Lower lobe of right lung (tissue), 2 donors: ENCODE data around the gene CDH8. TPM values are rescaled to one million over a fixed set of nuclear protein-coding genes. Genes with fewer than 3 reads are reported as not detected.

Experiments used
- ATAC-seq, 2 donors: fragments of 200-7000 bp; cut with Tn5 transposase; one replicate each; pipeline ENCODE4 v1.9.1; 2020 to 2022; ENCODE audit warnings: mild to moderate bottlenecking in 2 of 2, moderate library complexity in 2 of 2
- DNase-seq: peaks from one replicate; pipeline ENCODE4 v3.0.0-alpha.2; 2020
- H3K27ac ChIP-seq: fragments of 200-600 bp; one replicate; pipeline ENCODE4 v1.8.0; 2022
- H3K27me3 ChIP-seq: fragments of 200-600 bp; one replicate; pipeline ENCODE4 v1.8.0; 2022; ENCODE audit warnings: low read depth
- H3K36me3 ChIP-seq: fragments of 200-600 bp; one replicate; pipeline ENCODE4 v1.8.0; 2022; ENCODE audit warnings: mild to moderate bottlenecking
- H3K4me1 ChIP-seq: fragments of 200-600 bp; one replicate; pipeline ENCODE4 v1.8.0; 2022
- H3K4me3 ChIP-seq: fragments of 200-600 bp; one replicate; pipeline ENCODE4 v1.8.0; 2022; ENCODE audit warnings: mild to moderate bottlenecking
- H3K9me3 ChIP-seq: fragments of 200-600 bp; one replicate; pipeline ENCODE4 v1.8.0; 2022
- intact Hi-C: fragments of 100-400 bp; cut with DNase I; formaldehyde crosslinking; loops from one replicate; pipeline ENCODE4 v1.11.0; 2022
- total RNA-seq: library from RNA; stranded (reverse); fragmentation: NEBNext Ultra II Directional; extraction: Animal tissue kit (Norgen Biotek cat#: 25700); gene quantifications from one replicate; pipeline ENCODE4 v1.2.1, GENCODE V29; 2021
- TF ChIP-seq, protein P1 (sequence below): fragments of 200-600 bp; IDR thresholded peaks from one replicate; pipeline ENCODE4 v1.8.0; 2022; ENCODE audit warnings: antibody characterized with exemption, mild to moderate bottlenecking
- donor health status: DM: no; HTN: yes; CAD: no; lungs with severe emphysema.

CDH8 gene
- total RNA-seq, 1 donor from 2014 or later = 0.71 TPM

DNA sequence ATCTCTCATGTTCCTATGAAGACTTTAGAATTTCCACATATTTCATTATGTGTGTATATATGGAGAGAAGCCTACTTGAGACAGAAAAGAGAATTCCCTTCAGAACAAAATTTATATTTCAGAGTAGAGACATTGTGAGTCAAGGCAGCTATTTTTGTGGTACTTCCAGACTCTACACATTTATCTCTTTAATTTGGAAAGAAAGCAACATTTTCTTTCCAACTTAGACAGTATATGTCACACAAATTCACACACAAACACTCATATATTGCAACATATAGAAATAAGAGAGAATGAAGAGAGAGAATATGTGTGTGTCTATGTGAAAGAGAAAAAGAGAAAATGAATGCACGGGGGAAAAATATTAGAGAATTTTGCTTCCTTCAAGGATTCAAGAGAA, 158.8 kb downstream of the CDH8 start:
- TF ChIP-seq, protein P1, sequence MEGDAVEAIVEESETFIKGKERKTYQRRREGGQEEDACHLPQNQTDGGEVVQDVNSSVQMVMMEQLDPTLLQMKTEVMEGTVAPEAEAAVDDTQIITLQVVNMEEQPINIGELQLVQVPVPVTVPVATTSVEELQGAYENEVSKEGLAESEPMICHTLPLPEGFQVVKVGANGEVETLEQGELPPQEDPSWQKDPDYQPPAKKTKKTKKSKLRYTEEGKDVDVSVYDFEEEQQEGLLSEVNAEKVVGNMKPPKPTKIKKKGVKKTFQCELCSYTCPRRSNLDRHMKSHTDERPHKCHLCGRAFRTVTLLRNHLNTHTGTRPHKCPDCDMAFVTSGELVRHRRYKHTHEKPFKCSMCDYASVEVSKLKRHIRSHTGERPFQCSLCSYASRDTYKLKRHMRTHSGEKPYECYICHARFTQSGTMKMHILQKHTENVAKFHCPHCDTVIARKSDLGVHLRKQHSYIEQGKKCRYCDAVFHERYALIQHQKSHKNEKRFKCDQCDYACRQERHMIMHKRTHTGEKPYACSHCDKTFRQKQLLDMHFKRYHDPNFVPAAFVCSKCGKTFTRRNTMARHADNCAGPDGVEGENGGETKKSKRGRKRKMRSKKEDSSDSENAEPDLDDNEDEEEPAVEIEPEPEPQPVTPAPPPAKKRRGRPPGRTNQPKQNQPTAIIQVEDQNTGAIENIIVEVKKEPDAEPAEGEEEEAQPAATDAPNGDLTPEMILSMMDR = no peak
- Histone ChIP-seq H3K27me3 (no peaks in the 10 kb centered on the region), H3K36me3 (no peaks in the 10 kb centered on the region), H3K9me3 (no peaks in the 10 kb centered on the region), H3K27ac (no peak overlapping the region), H3K4me3 (no peak overlapping the region), H3K4me1 (no peaks in the 10 kb centered on the region)
- intact Hi-C loops = no loop called here
- ATAC-seq (no peak), DNase-seq (no peak)

DNA sequence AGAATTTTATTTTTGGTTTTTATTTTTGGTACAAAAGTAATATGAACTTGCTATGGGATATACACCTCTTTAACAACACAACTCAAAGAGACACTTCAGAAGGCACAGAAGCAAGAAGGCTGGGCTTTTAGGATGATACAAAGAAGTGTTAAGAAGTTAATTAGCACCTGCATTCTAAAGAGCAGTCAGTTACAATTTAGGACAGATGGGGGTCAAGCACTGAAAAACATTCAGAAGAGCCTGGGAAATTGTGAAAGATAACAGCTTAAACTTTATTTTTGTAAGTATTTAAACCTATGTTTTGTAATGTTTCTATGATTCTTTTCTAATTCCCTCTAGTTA, 163.5 kb downstream of the CDH8 start:
- TF ChIP-seq, protein P1 = no peak
- H3K4me3 ChIP-seq = no peak overlapping the region
- H3K9me3 ChIP-seq = no peaks in the 10 kb centered on the region
- no peaks in the 10 kb centered on the region for H3K4me1 ChIP-seq
- DNase-seq (no peak), ATAC-seq (no peak)
- H3K27ac ChIP-seq = no peak overlapping the region
- intact Hi-C loops = no loop called here
- H3K27me3 ChIP-seq = no peaks in the 10 kb centered on the region
- H3K36me3 ChIP-seq = no peaks in the 10 kb centered on the region

DNA sequence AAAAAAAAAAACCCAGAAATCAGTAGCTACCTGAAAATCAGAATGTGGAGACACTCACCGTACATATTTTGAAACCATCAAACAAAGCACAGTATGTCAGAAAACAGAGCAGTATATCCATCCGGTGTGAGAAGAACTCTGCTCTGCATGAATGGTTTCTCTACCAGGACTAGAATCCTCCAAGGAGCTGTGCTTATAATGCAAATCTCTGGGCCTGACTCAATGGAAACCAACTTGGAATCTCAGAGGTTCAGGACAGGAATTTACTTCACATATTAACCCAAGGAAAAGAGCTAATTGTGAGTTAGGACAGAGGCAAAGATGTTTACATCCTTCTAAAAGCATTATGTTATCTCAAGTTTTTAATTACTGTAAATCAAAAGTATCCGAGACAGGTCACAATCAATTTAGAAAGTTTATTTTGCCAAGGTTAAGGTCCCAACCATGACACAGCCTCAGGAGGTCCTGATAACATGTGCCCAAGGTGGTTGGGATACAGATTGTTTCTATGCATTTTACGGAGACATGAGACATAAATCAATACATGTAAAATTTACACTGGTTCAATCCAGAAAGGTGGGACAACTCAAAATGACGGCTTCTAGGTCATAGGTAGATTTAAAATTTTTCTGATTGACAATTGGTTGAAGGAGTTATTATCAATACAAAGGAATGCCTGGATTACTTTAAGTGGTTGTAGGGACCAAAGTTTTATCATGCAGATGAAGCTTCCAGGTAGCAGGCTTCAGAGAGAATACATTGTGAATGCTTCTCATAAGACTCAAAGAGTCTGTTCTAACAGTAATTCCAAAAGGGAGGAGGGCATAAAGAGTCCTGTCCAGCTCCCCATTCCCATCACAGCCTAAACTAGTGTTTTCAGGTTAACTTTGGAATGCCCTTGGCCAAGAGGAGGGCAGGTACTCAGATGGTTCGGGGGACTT, 164.1 kb downstream of the CDH8 start:
- H3K27ac ChIP-seq = no peak overlapping the region
- H3K4me3 ChIP-seq = no peak overlapping the region
- H3K27me3 ChIP-seq = no peaks in the 10 kb centered on the region
- no peaks in the 10 kb centered on the region for H3K9me3 ChIP-seq
- intact Hi-C loops = no loop called here
- H3K4me1 ChIP-seq = no peaks in the 10 kb centered on the region
- no peaks in the 10 kb centered on the region for H3K36me3 ChIP-seq
- DNase-seq = no peak
- ATAC-seq = no peak
- TF ChIP-seq, protein P1 = no peak

DNA sequence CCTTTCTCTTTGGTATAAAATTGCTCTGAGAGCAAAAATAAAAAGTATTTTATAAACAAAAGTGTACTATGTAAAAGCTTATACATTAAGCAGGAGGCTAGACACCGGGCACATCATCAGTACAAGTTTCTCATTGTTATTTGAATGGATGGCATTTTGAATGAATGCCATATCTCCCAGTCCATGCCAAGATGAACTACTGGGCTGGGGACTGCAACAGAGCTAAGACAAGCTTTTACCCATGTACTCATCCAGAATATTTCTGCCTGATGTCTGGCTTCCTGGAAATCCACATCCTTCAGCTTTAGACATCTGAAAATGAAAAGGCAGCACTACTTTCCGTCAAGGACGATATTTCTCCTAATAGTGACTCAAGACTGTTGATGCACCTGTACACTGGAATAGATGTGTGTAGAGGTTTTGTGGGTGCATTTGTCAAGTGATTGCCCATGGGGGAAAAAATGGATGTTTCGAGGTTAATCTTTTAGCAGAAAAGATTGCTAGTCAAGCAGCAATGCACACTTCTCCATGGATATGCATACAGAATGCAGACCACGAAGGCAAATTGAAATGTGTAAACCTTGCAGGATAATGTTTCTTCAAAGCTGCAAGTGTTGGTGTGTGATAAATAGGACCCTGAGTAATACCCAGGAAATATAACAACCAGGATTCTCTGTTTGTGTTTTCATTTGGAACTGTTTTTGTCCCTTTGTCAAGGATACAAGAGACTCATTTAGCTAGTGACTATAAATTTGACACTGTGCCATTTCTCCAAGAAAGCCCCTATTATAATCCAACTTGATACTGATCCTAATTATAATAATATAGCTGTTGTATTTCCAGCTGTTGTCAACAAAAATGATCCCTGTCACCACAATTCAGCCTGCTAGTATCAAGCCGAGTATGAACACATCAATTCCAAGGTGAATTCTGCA, 173.8 kb downstream of the CDH8 start:
- ATAC-seq = no peak
- intact Hi-C loops = no loop called here
- DNase-seq = no peak
- TF ChIP-seq, protein P1 = no peak
- Histone ChIP-seq H3K27ac (no peak overlapping the region), H3K36me3 (no peaks in the 10 kb centered on the region), H3K4me1 (no peaks in the 10 kb centered on the region), H3K9me3 (no peaks in the 10 kb centered on the region), H3K4me3 (no peak overlapping the region), H3K27me3 (no peaks in the 10 kb centered on the region)

DNA sequence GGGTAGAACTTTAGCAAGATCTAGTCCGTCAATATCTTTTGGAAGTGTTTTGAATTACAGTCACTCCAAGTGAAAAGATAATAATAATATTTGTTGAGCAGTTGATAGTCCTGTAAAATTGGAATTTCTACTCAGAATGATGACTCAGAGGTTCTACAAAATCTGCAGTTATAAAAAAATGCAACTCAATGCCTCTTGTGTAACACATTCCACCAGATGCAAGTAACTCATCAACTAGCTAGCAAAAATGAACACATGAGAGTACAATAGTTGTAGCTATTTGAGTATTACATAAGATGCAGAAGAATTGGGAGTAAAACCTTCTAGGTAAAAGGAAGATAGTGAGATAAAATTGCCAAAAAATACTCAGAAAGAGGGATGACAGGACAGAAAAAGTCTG, 177.2 kb downstream of the CDH8 start:
- TF ChIP-seq, protein P1 = no peak
- intact Hi-C loops = no loop called here
- H3K4me3 ChIP-seq = no peak overlapping the region
- no peaks in the 10 kb centered on the region for H3K27me3 ChIP-seq
- no peaks in the 10 kb centered on the region for H3K4me1 ChIP-seq
- H3K36me3 ChIP-seq = no peaks in the 10 kb centered on the region
- ATAC-seq (no peak), DNase-seq (no peak)
- no peak overlapping the region for H3K27ac ChIP-seq
- no peaks in the 10 kb centered on the region for H3K9me3 ChIP-seq
